NCI-H510A treated with DMSO at 0.1 percent for 48 hours (cell line): ENCODE data around the gene FOXRED1.

ENCODE experiments used
- DNase-seq: peaks from one replicate; lab custom pipeline; 2025; lab: John Stamatoyannopoulos, UW

Gene FOXRED1

GRCh38 chr11:126311401-126312291 lies 42.7 kb downstream of the FOXRED1 start:
- DNase-seq: no peak

- no peak for DNase-seq
These were observed 44.0 kb downstream of the FOXRED1 start for GRCh38 chr11:126312961-126313360.

GRCh38 chr11:126313826-126314225 lies 44.9 kb downstream of the FOXRED1 start:
- DNase-seq: no peak

GRCh38 chr11:126317432-126317755 lies 48.4 kb downstream of the FOXRED1 start:
- DNase-seq: no peak

GRCh38 chr11:126317756-126318573 lies 49.0 kb downstream of the FOXRED1 start:
- no peak for DNase-seq

- no peak for DNase-seq
These were observed 49.8 kb downstream of the FOXRED1 start for GRCh38 chr11:126318574-126319373.

- DNase-seq: no peak
These were observed 50.4 kb downstream of the FOXRED1 start for GRCh38 chr11:126319374-126319740.

- no peak for DNase-seq
These were observed 54.0 kb downstream of the FOXRED1 start for GRCh38 chr11:126322996-126323395.

- DNase-seq: no peak
These were observed 58.5 kb downstream of the FOXRED1 start for GRCh38 chr11:126327281-126328000.
